H1 (cell line): ENCODE results near the gene LPO. TPM values are rescaled to one million over a fixed set of nuclear protein-coding genes. Genes with fewer than 3 reads are reported as not detected.

Experiments
- CHD7 ChIP-seq: fragments of 300-600 bp; sonication (generic); IDR thresholded peaks from 2 replicates; pipeline ENCODE4 v1.7.1; 2012; ENCODE audit warnings: low read length, moderate library complexity, mild to moderate bottlenecking, inconsistent platforms; ENCODE audit not compliant: insufficient replicate concordance
- CTBP2 ChIP-seq: IDR thresholded peaks from 2 replicates; pipeline ENCODE4 v1.7.0; 2011; ENCODE audit warnings: borderline replicate concordance, mild to moderate bottlenecking, moderate library complexity, mixed read lengths, low read length; ENCODE audit not compliant: insufficient read depth, insufficient read length
- EP300 ChIP-seq, 2 experiments: IDR thresholded peaks; 1 replicate in 1 of 2; 2 replicates in 1 of 2; pipeline ENCODE4 v1.6.1; 2011 to 2012; ENCODE audit warnings: low read depth in 2 of 2, low read length in 2 of 2, mild to moderate bottlenecking in 2 of 2, borderline replicate concordance in 1 of 2, inconsistent platforms in 1 of 2, moderate library complexity in 1 of 2
- HDAC6 ChIP-seq: IDR thresholded peaks from one replicate; pipeline ENCODE4 v1.7.1; 2012; ENCODE audit warnings: low read depth, mild to moderate bottlenecking, inconsistent platforms, low read length, moderate library complexity
- KDM4A ChIP-seq: IDR thresholded peaks from one replicate; pipeline ENCODE4 v1.7.1; 2012; ENCODE audit warnings: low read depth, mild to moderate bottlenecking, moderate library complexity, low read length, inconsistent platforms; ENCODE audit not compliant: severe bottlenecking
- MAX ChIP-seq: IDR thresholded peaks from 2 replicates; pipeline ENCODE4 v1.6.1; 2012; ENCODE audit warnings: inconsistent platforms
- NRF1 ChIP-seq: IDR thresholded peaks from 2 replicates; pipeline ENCODE4 v1.6.1; 2011; ENCODE audit warnings: mild to moderate bottlenecking, low read depth, low read length, improper control_type of control experiment
- POLR2A ChIP-seq, 2 experiments: IDR thresholded peaks; 1 replicate in 1 of 2; 2 replicates in 1 of 2; pipeline ENCODE4 v1.6.1; 2011; ENCODE audit warnings: low read depth in 2 of 2, low read length in 2 of 2, mild to moderate bottlenecking in 2 of 2; ENCODE audit errors: control extremely low read depth in 1 of 2
- POLR2AphosphoS5 ChIP-seq: IDR thresholded peaks from 2 replicates; pipeline ENCODE4 v1.6.1; 2011; ENCODE audit warnings: low read depth, low read length
- TAF1 ChIP-seq: IDR thresholded peaks from 2 replicates; pipeline ENCODE4 v1.6.1; 2011; ENCODE audit warnings: mild to moderate bottlenecking, low read depth, low read length
- TEAD4 ChIP-seq: IDR thresholded peaks from 2 replicates; pipeline ENCODE4 v1.6.1; 2012; ENCODE audit warnings: low read depth, low read length, inconsistent platforms, mixed read lengths
- polyA plus RNA-seq, 7 experiments: library from polyadenylated mRNA; depleted of rRNA in 3 of 7; stranded (reverse) in 5 of 7; unstranded in 2 of 7; fragments of >200 nt in 5 of 7; fragments of 200-250 nt in 2 of 7; gene quantifications; 1 replicate in 5 of 7; 2 replicates in 1 of 7; 4 replicates in 1 of 7; pipeline versions ENCODE4 v1.2.1 to v1.2.3, GENCODE V29; 2011 to 2013; ENCODE audit warnings: missing spikeins in 2 of 7, mixed read lengths in 2 of 7
- total RNA-seq: library from RNA; stranded (reverse); fragmentation: NEBNext Ultra II Directional; extraction: Animal tissue kit (Norgen Biotek cat#: 25700); gene quantifications from 2 replicates; pipeline ENCODE4 v1.2.1, GENCODE V29; 2021

The LPO gene
- total and polyA plus RNA-seq, 2 of the 8 experiments (the other 6 are each of a cell fraction or from before 2014, with no cell fraction given) = 0.38 to 0.52 TPM

DNA sequence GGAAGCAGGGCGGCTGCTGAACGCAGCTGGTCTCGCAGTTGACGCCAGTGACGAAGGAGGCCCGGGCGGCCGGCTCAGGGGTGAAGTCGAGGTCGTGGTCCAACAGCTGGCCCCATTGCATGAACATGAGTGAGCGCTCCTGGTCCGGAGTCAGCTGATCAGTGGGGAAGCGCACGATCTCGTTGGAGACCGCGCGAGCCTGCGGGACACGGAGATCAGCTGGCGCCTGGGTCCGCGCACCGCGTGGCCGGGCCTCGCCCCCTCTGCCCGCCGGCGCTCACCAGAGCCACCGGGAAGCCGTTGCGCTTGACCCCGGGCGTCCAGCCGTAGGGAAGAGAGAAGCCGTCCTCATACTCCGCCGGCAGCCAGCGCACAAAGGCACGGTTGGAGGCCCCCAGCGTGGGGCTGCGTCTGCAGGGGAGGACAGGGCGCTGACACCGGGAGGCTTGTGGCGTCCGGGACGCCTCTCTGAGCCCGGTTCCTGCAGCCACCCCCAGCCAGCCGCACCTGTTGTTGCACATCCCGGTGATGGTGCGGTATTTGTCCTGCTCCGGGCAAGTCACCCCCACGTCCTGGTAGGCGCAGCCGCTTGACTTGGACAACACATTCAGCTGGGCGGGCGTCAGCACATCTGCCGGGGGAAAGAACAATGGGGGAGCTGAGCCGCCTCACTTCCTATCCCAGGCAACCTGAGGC lies 40.8 kb downstream of the LPO start (continued):
- TF ChIP-seq CHD7 (no peak), MAX (peak; percentile 83), KDM4A (no peak), EP300 (IDR thresholded peaks at IDR 0.05; ENCODE audit: borderline replicate concordance in 1 of 2, low read depth in 2 of 2, low read length in 2 of 2) (no peak), POLR2AphosphoS5 (no peak), HDAC6 (no peak), NRF1 (no peak), POLR2A (IDR thresholded peaks at IDR 0.05; ENCODE audit: control extremely low read depth in 1 of 2, low read depth in 2 of 2, low read length in 2 of 2) (no peak), TEAD4 (no peak), CTBP2 (no peak), TAF1 (no peak)
